HS-27A (cell line): ENCODE data around the gene CLASP1.
"Not testable (repeated sequence)": the region's sequence is repeated elsewhere in the genome, so short reads cannot be mapped to it uniquely, and the experiment has no call there.

ENCODE experiments used
- DNase-seq: peaks from one replicate; pipeline ENCODE4 v3.0.0-alpha.2; 2012; ENCODE audit warnings: low read depth, missing footprints

Gene CLASP1

GRCh38 chr2:121346859-121347258 is 302.4 kb downstream of the CLASP1 start:
- no peak for DNase-seq

GRCh38 chr2:121346407-121346806 is 302.9 kb downstream of the CLASP1 start:
- DNase-seq, result no peak

- no peak for DNase-seq
Observed at GRCh38 chr2:121345887-121346286, 303.4 kb downstream of the CLASP1 start.

- DNase-seq, result no peak
Observed at GRCh38 chr2:121345101-121345500, 304.2 kb downstream of the CLASP1 start.

- not testable (repeated sequence) for DNase-seq
Observed at GRCh38 chr2:121343828-121344399, 305.3 kb downstream of the CLASP1 start.

GRCh38 chr2:121343191-121343590 is 306.1 kb downstream of the CLASP1 start:
- no peak for DNase-seq

GRCh38 chr2:121342751-121343150 is 306.5 kb downstream of the CLASP1 start:
- no peak for DNase-seq

GRCh38 chr2:121340926-121341325 is 308.3 kb downstream of the CLASP1 start:
- no peak for DNase-seq

- DNase-seq, result no peak
Observed at GRCh38 chr2:121338281-121338680, 311.0 kb downstream of the CLASP1 start.

GRCh38 chr2:121336528-121337294 is 312.6 kb downstream of the CLASP1 start:
- no peak for DNase-seq

GRCh38 chr2:121335294-121336290 is 313.7 kb downstream of the CLASP1 start:
- DNase-seq, result no peak

GRCh38 chr2:121334581-121335293 is 314.5 kb downstream of the CLASP1 start:
- no peak for DNase-seq

GRCh38 chr2:121333834-121334558 is 315.3 kb downstream of the CLASP1 start:
- no peak for DNase-seq

GRCh38 chr2:121333231-121333630 is 316.0 kb downstream of the CLASP1 start:
- DNase-seq, result no peak

- not testable (repeated sequence) for DNase-seq
Observed at GRCh38 chr2:121331324-121331723, 317.9 kb downstream of the CLASP1 start.

- DNase-seq, result no peak
Observed at GRCh38 chr2:121330921-121331320, 318.3 kb downstream of the CLASP1 start.

- no peak for DNase-seq
Observed at GRCh38 chr2:121329786-121330185, 319.5 kb downstream of the CLASP1 start.

GRCh38 chr2:121326628-121327027 is 322.6 kb downstream of the CLASP1 start:
- DNase-seq, result no peak

GRCh38 chr2:121324601-121325000 is 324.7 kb downstream of the CLASP1 start:
- DNase-seq, result no peak

- no peak for DNase-seq
Observed at GRCh38 chr2:121321476-121321875, 327.8 kb downstream of the CLASP1 start.

- DNase-seq, result no peak
Observed at GRCh38 chr2:121319941-121320340, 329.3 kb downstream of the CLASP1 start.
